IMR-90 (cell line): ENCODE measurements around the gene FBXL20. TPM values are rescaled to one million over a fixed set of nuclear protein-coding genes. Genes with fewer than 3 reads are reported as not detected.

Experiments used
- ATAC-seq: fragments of 200-7000 bp; cut with Tn5 transposase; 2 replicates; pipeline ENCODE4 v1.9.1; 2020; ENCODE audit warnings: low read depth, mild to moderate bottlenecking, moderate library complexity
- BruUV-seq: library from RNA; stranded (reverse); fragments of 400-500 nt; replicated peaks from 2 replicates; lab custom pipeline; 2021; lab: Mats Ljungman, UMichigan
- CTCF ChIA-PET: fragments of 300-600 bp; formaldehyde crosslinking; extraction: SDS; loops from one replicate; lab custom pipeline; 2021; ENCODE audit warnings: antibody characterized with exemption; lab: Yijun Ruan, JAX
- POLR2A ChIA-PET: fragments of 300-600 bp; sonication (Branson Sonifier 250); formaldehyde crosslinking; loops from one replicate; lab custom pipeline; 2022; ENCODE audit warnings: antibody characterized with exemption; ENCODE audit not compliant: unreplicated experiment; lab: Charles Lee
- DNase-seq: peaks from one replicate; pipeline ENCODE4 v3.0.0; 2013
- H2AFZ ChIP-seq: replicated peaks from 2 replicates; pipeline ENCODE3; 2013; ENCODE audit warnings: low read length, mild to moderate bottlenecking; ENCODE audit not compliant: poor library complexity
- H2AK5ac ChIP-seq: 2 replicates; pipeline ENCODE4 v1.6.1; 2013; ENCODE audit warnings: low read depth, low read length, inconsistent platforms
- H2AK9ac ChIP-seq: replicated peaks from 2 replicates; pipeline ENCODE3; 2013; ENCODE audit warnings: mild to moderate bottlenecking, low read depth, low read length, moderate library complexity; ENCODE audit not compliant: poor library complexity
- H2BK120ac ChIP-seq: 2 replicates; pipeline ENCODE4 v1.6.1; 2013; ENCODE audit warnings: low read depth, low read length, inconsistent platforms
- H2BK15ac ChIP-seq: 3 replicates; pipeline ENCODE4 v1.6.1; 2013; ENCODE audit warnings: low read depth, low read length, inconsistent platforms
- H2BK20ac ChIP-seq: 2 replicates; pipeline ENCODE4 v1.6.1; 2013; ENCODE audit warnings: low read depth, mild to moderate bottlenecking, inconsistent platforms, low read length, moderate library complexity
- H2BK5ac ChIP-seq: 2 replicates; pipeline ENCODE4 v1.6.1; 2013; ENCODE audit warnings: mild to moderate bottlenecking, low read depth, low read length, inconsistent platforms; ENCODE audit not compliant: poor library complexity, severe bottlenecking
- H3K14ac ChIP-seq: replicated peaks from 2 replicates; pipeline ENCODE4 v1.6.1; 2013; ENCODE audit warnings: low read depth, low read length, inconsistent platforms
- H3K18ac ChIP-seq: 2 replicates; pipeline ENCODE4 v1.6.1; 2013; ENCODE audit warnings: low read depth, low read length, control low read depth
- H3K23ac ChIP-seq: 2 replicates; pipeline ENCODE4 v1.6.1; 2013; ENCODE audit warnings: low read depth, low read length, inconsistent platforms
- H3K27ac ChIP-seq: 2 replicates; pipeline ENCODE4 v1.5.1; 2013; ENCODE audit warnings: mild to moderate bottlenecking, control low read depth, low read length; ENCODE audit not compliant: insufficient read depth
- H3K27me3 ChIP-seq: 2 replicates; pipeline ENCODE4 v1.6.1; 2013; ENCODE audit warnings: low read length; ENCODE audit not compliant: control insufficient read depth, insufficient read depth
- H3K36me3 ChIP-seq: 2 replicates; pipeline ENCODE4 v1.6.1; 2013; ENCODE audit warnings: low read length, mixed read lengths; ENCODE audit not compliant: control insufficient read depth, insufficient read depth
- H3K4ac ChIP-seq: 2 replicates; pipeline ENCODE4 v1.6.1; 2013; ENCODE audit warnings: low read depth, low read length, inconsistent platforms
- H3K4me1 ChIP-seq: 2 replicates; pipeline ENCODE4 v1.6.1; 2013; ENCODE audit warnings: low read length, mixed read lengths; ENCODE audit not compliant: control insufficient read depth, insufficient read depth
- H3K4me2 ChIP-seq: 2 replicates; pipeline ENCODE4 v1.6.1; 2013; ENCODE audit warnings: low read depth, mild to moderate bottlenecking, control low read depth, low read length, moderate library complexity
- H3K4me3 ChIP-seq: 2 replicates; pipeline ENCODE4 v1.5.1; 2013; ENCODE audit warnings: low read depth, mild to moderate bottlenecking, control low read depth, low read length, moderate library complexity; ENCODE audit not compliant: insufficient read depth
- H3K56ac ChIP-seq: 2 replicates; pipeline ENCODE4 v1.6.1; 2013; ENCODE audit warnings: low read length, inconsistent platforms; ENCODE audit not compliant: insufficient read depth; ENCODE audit errors: extremely low read depth
- H3K79me1 ChIP-seq, 2 experiments: 2 replicates each; pipeline ENCODE4 v1.6.1; 2013; ENCODE audit warnings: low read length in 2 of 2, inconsistent platforms in 1 of 2, low read depth in 1 of 2
- H3K9ac ChIP-seq: 2 replicates; pipeline ENCODE4 v1.6.1; 2013; ENCODE audit warnings: low read depth, low read length, control low read depth
- H3K9me1 ChIP-seq: 2 replicates; pipeline ENCODE4 v1.6.1; 2013; ENCODE audit warnings: low read length, inconsistent platforms; ENCODE audit not compliant: insufficient read depth
- H3K9me3 ChIP-seq: 2 replicates; pipeline ENCODE4 v1.6.1; 2013; ENCODE audit warnings: low read length; ENCODE audit not compliant: control insufficient read depth, insufficient read depth
- H4K20me1 ChIP-seq: 2 replicates; pipeline ENCODE4 v1.6.1; 2013; ENCODE audit warnings: low read length, inconsistent platforms; ENCODE audit not compliant: insufficient read depth
- H4K5ac ChIP-seq: 2 replicates; pipeline ENCODE4 v1.6.1; 2013; ENCODE audit warnings: mild to moderate bottlenecking, low read depth, low read length, control low read depth
- H4K8ac ChIP-seq, 2 experiments: 2 replicates each; pipeline ENCODE4 v1.6.1; 2013; ENCODE audit warnings: low read depth in 2 of 2, low read length in 2 of 2, control low read depth in 1 of 2, inconsistent platforms in 1 of 2
- H4K91ac ChIP-seq: 2 replicates; pipeline ENCODE4 v1.6.1; 2013; ENCODE audit warnings: low read depth, low read length, inconsistent platforms; ENCODE audit not compliant: insufficient read depth
- BHLHE40 ChIP-seq: fragments of 150-350 bp; IDR thresholded peaks from 2 replicates; pipeline ENCODE4 v1.6.1; 2016; ENCODE audit warnings: mild to moderate bottlenecking, low read depth, low read length
- CHD1 ChIP-seq: IDR thresholded peaks from 2 replicates; pipeline ENCODE4 v1.6.1; 2012; ENCODE audit warnings: low read depth, low read length, improper control_type of control experiment
- ELK1 ChIP-seq: fragments of 150-350 bp; IDR thresholded peaks from 2 replicates; pipeline ENCODE4 v1.6.1; 2016; ENCODE audit warnings: low read depth, mild to moderate bottlenecking, low read length, moderate library complexity, borderline replicate concordance
- MXI1 ChIP-seq: IDR thresholded peaks from 2 replicates; pipeline ENCODE4 v1.6.1; 2012; ENCODE audit warnings: low read depth, mild to moderate bottlenecking, low read length, moderate library complexity, borderline replicate concordance
- NFE2L2 ChIP-seq: fragments of 150-350 bp; IDR thresholded peaks from 2 replicates; pipeline ENCODE4 v1.6.1; 2016; ENCODE audit warnings: low read depth, mild to moderate bottlenecking, low read length
- WGBS, 2 experiments: methylation state at CpG; one replicate each; pipeline versions ENCODE4 v1.1.5 to v1.1.7; 2013; ENCODE audit warnings: missing lambda C conversion rate in 2 of 2; ENCODE audit not compliant: insufficient read length in 1 of 2; ENCODE audit errors: extremely low coverage in 2 of 2; 5-methylcytosine and 5-hydroxymethylcytosine counted together
- dilution Hi-C: fragments of 300-500 bp; cut with HindIII; formaldehyde crosslinking; loops from one replicate; pipeline ENCODE4 v1.14.3; 2018; ENCODE audit warnings: low sequenced_read_pairs; ENCODE audit not compliant: unreplicated experiment
- in situ Hi-C: fragments of 300-500 bp; cut with MboI; formaldehyde crosslinking; loops from 3 replicates; pipeline ENCODE4 v1.14.3; 2019; ENCODE audit warnings: low sequenced_read_pairs, inconsistent platforms, mixed read lengths
- intact Hi-C: fragments of 100-400 bp; cut with micrococcal nuclease; formaldehyde crosslinking; loops from 2 replicates; pipeline ENCODE4 v1.10.0; 2022
- polyA plus RNA-seq, 3 experiments: library from polyadenylated mRNA; depleted of rRNA; stranded (reverse); fragments of >200 nt; gene quantifications; 2 replicates each; pipeline ENCODE4 v1.2.3, GENCODE V29; 2012; ENCODE audit warnings: low replicate concordance in 1 of 3
- total RNA-seq: library from RNA; depleted of rRNA; stranded (reverse); fragments of >200 nt; gene quantifications from 2 replicates; pipeline ENCODE4 v1.2.3, GENCODE V29; 2012; rRNA removed

The FBXL20 gene
- total and polyA plus RNA-seq, 2 of the 4 experiments (the other 2 are of a cell fraction): 4.1 to 13.8 TPM

- intact Hi-C loops: no loop called here
- Histone ChIP-seq H2BK20ac (no peak overlapping the region), H2AK9ac (no peak overlapping the region), H4K20me1 (peaks cover 37% of the 10 kb centered on the region), H3K18ac (no peak overlapping the region), H3K9ac (no peak overlapping the region), H2AFZ (no peak overlapping the region), H4K91ac (no peak overlapping the region), H2BK15ac (no peak overlapping the region), H4K8ac (no peak overlapping the region), H3K14ac (no peak overlapping the region), H3K27ac (no peak overlapping the region), H3K79me1 (peaks cover 19 to 34% of the 10 kb centered on the region in 2 experiments), H3K4me3 (no peak overlapping the region), H3K4me2 (no peak overlapping the region), H3K56ac (no peak overlapping the region), H2AK5ac (no peak overlapping the region), H3K36me3 (peaks cover 39% of the 10 kb centered on the region), H3K27me3 (no peaks in the 10 kb centered on the region), H4K5ac (no peak overlapping the region), H3K4ac (no peak overlapping the region), H3K23ac (no peak overlapping the region), H3K9me1 (peaks cover 9% of the 10 kb centered on the region; the same call in 1 of the 2 replicates), H3K4me1 (peaks cover 14% of the 10 kb centered on the region), H2BK5ac (no peak overlapping the region), H3K9me3 (no peaks in the 10 kb centered on the region), H2BK120ac (no peak overlapping the region)
- WGBS, 2 experiments: no CpG with 5 or more reads among the region's 8 CpGs
- ChIA-PET POLR2A (no interaction called here), CTCF (no interaction called here)
- ATAC-seq (no peak), DNase-seq (no peak)
- no TSS peak for BruUV-seq
- in situ Hi-C loops: no loop called here
- dilution Hi-C loops: no loop called here
- TF ChIP-seq NFE2L2 (no peak), MXI1 (no peak), ELK1 (no peak), CHD1 (no peak), BHLHE40 (no peak)
Measured at GRCh38 chr17:39204245-39204644, 197.2 kb downstream of the FBXL20 start.

Other genes with a start within 250 kb of the FBXL20 start
- under 0.01 and 0.28 TPM in 2 replicates for gene PLXDC1, start 250.0 kb downstream of the FBXL20 start, total RNA-seq
- gene PLXDC1, start 250.0 kb downstream of the FBXL20 start, polyA plus RNA-seq (2012; rRNA removed): 0.37 and 0.50 TPM in 2 replicates
- not detected in 2 replicates for gene ARL5C, start 235.5 kb downstream of the FBXL20 start, total RNA-seq
- not detected in 2 replicates for gene ARL5C, start 235.5 kb downstream of the FBXL20 start, polyA plus RNA-seq (2012; rRNA removed)
- 2.5 TPM in 2 replicates for gene CACNB1, start 204.0 kb downstream of the FBXL20 start, total RNA-seq
- 7.3 and 8.6 TPM in 2 replicates for gene CACNB1, start 204.0 kb downstream of the FBXL20 start, polyA plus RNA-seq (2012; rRNA removed)
- gene RPL19, start 201.3 kb downstream of the FBXL20 start, total RNA-seq: 2,298 and 2,466 TPM in 2 replicates
- 2,030 and 2,101 TPM in 2 replicates for gene RPL19, start 201.3 kb downstream of the FBXL20 start, polyA plus RNA-seq (2012; rRNA removed)
- not detected in 2 replicates for gene STAC2, start 175.7 kb downstream of the FBXL20 start, total RNA-seq
- 0.02 and 0.03 TPM in 2 replicates for gene STAC2, start 175.7 kb downstream of the FBXL20 start, polyA plus RNA-seq (2012; rRNA removed)
- 21.9 and 24.2 TPM in 2 replicates for gene MED1, start 49.6 kb upstream of the FBXL20 start, total RNA-seq
- 16.4 and 16.9 TPM in 2 replicates for gene MED1, start 49.6 kb upstream of the FBXL20 start, polyA plus RNA-seq (2012; rRNA removed)
- gene CDK12, start 59.9 kb upstream of the FBXL20 start, total RNA-seq: 27.1 and 31.1 TPM in 2 replicates
- 14.8 and 16.1 TPM in 2 replicates for gene CDK12, start 59.9 kb upstream of the FBXL20 start, polyA plus RNA-seq (2012; rRNA removed)
- not detected in 2 replicates for gene NEUROD2, start 206.3 kb upstream of the FBXL20 start, total RNA-seq
- gene NEUROD2, start 206.3 kb upstream of the FBXL20 start, polyA plus RNA-seq (2012; rRNA removed): not detected in 2 replicates
- gene PPP1R1B, start 225.3 kb upstream of the FBXL20 start, total RNA-seq: not detected in 2 replicates
- not detected in 2 replicates for gene PPP1R1B, start 225.3 kb upstream of the FBXL20 start, polyA plus RNA-seq (2012; rRNA removed)
- 8.1 and 8.6 TPM in 2 replicates for gene STARD3, start 235.5 kb upstream of the FBXL20 start, total RNA-seq
- gene STARD3, start 235.5 kb upstream of the FBXL20 start, polyA plus RNA-seq (2012; rRNA removed): 50.4 and 69.2 TPM in 2 replicates